HEK293T (cell line): ENCODE measurements around the gene DZANK1.

ENCODE experiments used
- ARNT ChIP-seq: fragments of 450-650 bp; IDR thresholded peaks from 2 replicates; pipeline ENCODE4 v1.6.1; 2017; ENCODE audit warnings: mild to moderate bottlenecking
- BHLHE40 ChIP-seq: fragments of 450-650 bp; IDR thresholded peaks from 2 replicates; pipeline ENCODE4 v1.6.1; 2016; ENCODE audit warnings: mild to moderate bottlenecking, moderate library complexity, borderline replicate concordance
- ELF4 ChIP-seq: fragments of 450-650 bp; IDR thresholded peaks from 2 replicates; pipeline ENCODE4 v1.6.1; 2017; ENCODE audit warnings: antibody characterized with exemption
- FOXA1 ChIP-seq: fragments of 450-650 bp; IDR thresholded peaks from 2 replicates; pipeline ENCODE4 v1.6.1; 2016; ENCODE audit warnings: mild to moderate bottlenecking
- FOXM1 ChIP-seq: fragments of 450-650 bp; IDR thresholded peaks from 2 replicates; pipeline ENCODE4 v1.6.1; 2017; ENCODE audit warnings: mild to moderate bottlenecking, borderline replicate concordance
- L3MBTL2 ChIP-seq: fragments of 450-650 bp; conservative IDR thresholded peaks from 2 replicates; pipeline ENCODE4 v1.6.1; 2016; ENCODE audit warnings: mild to moderate bottlenecking
- LEF1 ChIP-seq: fragments of 450-650 bp; IDR thresholded peaks from 2 replicates; pipeline ENCODE4 v1.6.1; 2017; ENCODE audit warnings: mild to moderate bottlenecking, borderline replicate concordance
- NFRKB ChIP-seq: fragments of 450-650 bp; IDR thresholded peaks from 2 replicates; pipeline ENCODE4 v1.6.1; 2016; ENCODE audit warnings: mild to moderate bottlenecking, moderate library complexity
- SP1 ChIP-seq: fragments of 450-650 bp; IDR thresholded peaks from 2 replicates; pipeline ENCODE4 v1.6.1; 2017
- SUZ12 ChIP-seq: fragments of 450-650 bp; IDR thresholded peaks from 2 replicates; pipeline ENCODE4 v1.6.1; 2016; ENCODE audit warnings: mild to moderate bottlenecking
- TARDBP ChIP-seq: fragments of 450-650 bp; IDR thresholded peaks from 2 replicates; pipeline ENCODE4 v1.6.1; 2016
- ZNF384 ChIP-seq: fragments of 450-650 bp; IDR thresholded peaks from 2 replicates; pipeline ENCODE4 v1.6.1; 2016

DNA sequence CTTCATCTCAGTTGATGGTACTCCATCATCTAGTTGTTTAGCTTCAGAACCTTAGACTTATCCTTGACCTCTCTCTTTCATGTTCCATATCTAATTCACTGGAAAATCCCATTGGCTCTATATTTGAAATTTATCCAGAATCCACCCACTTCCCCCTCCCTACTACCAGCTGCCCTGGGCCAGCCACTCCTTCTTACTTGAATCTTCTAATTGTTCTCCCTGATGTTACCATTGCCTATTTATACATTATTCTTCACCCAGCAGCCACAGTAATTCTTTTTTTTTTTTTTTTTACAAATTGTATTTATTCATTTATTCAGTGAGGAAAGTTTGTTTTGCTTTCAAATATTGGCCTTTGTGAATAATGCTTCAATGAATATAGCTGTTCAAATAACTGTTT is 49.1 kb upstream of the DZANK1 start:
- TF ChIP-seq SP1 (no peak), SUZ12 (no peak), ELF4 (no peak), FOXM1 (no peak), ARNT (no peak), L3MBTL2 (no peak), TARDBP (no peak), LEF1 (no peak), BHLHE40 (no peak), NFRKB (no peak), FOXA1 (no peak), ZNF384 (no peak)
